Measurements from ENCODE around the gene DPEP3.

The DPEP3 gene

DNA sequence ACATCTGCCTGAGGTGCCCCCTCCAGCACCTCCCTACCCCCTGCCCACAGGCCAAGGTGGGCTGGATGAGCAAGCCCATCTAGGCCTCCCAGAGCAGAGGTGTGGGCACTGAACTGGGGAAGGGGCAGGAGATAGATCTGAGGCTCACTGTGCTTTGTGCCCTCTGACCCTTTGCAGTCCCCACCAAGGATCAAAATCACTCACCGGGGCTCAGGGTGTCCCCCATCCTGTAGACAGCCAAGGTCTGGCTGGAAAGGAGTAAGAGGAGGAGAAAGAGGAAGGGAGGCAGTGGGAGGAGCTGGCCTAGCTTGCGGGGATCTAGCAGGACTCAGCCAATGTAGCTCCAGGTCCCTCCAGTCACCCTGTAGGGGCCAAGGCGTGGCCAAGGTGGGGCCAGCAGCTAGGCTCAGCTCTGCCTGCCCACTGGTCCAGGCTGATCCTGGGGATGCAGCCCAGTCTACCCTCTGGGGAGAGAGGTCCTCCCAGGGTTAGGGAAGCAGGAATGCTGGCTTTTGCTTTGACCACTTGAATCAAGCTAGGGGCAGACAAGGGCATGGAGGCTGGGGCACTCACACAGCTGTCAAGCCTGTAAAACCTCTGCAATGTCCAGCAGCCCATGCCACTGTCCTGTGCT lies 13.6 kb downstream of the DPEP3 start:
- DNase-seq, result no peak

DNA sequence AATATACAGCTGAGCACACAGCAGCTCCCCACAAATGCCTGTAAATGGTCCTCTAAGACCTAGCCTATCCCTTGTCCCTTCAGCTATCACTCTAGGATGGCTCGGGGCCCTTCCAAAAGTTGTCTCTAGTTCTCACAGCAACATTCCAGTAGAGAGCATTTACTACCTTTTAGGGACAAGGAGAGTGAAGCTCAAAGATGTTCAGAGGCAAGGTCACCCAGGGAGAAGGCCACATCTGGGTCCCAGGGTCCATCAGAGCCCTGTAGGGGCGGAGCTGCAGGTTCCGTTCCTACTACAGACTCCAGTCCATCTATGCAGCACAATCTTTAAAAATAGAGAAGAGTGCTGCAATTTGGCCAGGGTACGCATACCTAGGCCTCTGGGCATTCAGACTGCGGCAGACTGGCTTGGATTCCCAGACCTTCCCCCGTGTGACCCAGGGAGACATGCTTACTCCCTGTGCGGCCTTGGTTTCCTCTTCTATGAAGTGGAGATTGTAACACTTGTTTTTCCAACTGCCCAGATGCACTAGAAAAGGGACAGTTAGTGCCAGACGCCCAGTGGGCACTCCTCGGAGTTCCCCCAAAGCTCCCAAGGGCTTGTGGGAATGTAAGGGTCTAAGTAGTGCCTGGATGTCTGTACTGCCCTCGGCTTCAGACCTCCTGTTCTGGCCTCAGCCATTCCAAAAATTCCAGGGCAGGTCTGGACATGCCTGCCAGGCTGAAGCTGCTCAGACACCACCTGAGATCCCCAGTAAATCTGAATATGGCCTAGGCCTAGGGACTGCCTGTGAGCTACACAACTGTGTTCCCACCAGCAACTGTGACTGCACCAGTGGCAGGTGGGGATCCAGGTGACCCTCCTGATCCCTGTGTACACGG lies 14.4 kb downstream of the DPEP3 start:
- no peak for DNase-seq

DNA sequence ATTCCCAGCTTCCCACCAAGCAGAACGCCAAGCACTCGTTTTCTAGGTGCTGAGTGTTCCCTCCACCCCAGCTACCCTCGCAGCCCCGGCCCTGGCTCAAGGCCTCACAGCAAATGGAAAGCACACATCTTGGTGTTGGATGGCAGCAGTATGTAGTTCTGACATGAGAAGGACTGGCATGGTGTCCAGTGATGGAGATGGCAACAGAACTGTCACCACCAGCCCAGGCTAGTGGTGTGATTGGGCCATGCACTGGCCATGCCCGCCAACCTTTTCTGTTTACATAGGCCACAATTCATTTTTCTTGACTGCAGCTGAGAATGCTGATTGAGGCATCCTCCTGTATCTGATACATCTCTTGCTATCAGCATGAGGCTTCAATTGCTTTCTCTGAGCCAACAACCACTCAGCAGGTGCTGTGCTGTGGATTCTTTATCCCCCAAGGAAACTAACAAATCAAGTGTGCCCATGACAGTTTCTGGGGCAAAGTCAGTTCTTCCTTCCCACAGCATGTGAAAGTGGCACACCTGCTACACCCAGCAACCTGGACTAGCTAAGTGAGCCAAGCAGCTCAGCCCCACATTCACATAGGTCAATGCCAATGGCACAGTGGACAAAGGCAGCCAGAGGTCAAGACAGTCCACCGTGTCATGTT lies 15.7 kb downstream of the DPEP3 start:
- no peak for DNase-seq

DNA sequence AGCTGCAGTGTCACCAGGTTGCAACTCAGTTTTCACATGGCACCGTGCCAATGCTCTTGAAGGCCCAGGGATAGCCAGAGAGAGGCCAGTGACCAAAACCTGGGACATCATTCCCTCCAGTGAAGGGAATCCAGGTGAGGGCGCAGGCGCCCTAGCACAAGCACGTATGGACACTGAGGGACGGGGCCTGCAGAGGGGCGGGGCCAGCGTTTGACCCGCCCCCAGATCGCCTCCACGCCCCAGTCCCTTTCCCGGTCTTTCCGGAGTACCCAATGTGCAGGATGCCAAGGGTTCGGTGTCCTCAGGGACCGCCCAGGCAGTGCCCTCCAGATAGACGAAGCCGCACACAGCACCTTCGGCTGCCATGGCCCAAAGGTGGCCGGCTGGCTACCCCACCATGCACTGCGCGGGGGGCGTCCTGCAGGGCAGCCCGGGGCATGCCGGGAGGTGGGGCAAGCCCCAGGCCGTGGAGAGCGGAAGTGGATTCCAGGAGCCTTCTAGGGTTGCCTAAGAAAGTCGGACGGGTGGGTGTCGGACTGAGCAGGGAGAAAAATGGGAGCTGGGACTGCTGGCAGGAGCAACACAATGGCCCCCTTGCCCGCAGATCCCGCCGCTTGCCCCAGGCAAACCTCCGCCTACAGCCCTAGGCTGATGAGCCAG lies 16.5 kb downstream of the DPEP3 start:
- DNase-seq, result no peak

DNA sequence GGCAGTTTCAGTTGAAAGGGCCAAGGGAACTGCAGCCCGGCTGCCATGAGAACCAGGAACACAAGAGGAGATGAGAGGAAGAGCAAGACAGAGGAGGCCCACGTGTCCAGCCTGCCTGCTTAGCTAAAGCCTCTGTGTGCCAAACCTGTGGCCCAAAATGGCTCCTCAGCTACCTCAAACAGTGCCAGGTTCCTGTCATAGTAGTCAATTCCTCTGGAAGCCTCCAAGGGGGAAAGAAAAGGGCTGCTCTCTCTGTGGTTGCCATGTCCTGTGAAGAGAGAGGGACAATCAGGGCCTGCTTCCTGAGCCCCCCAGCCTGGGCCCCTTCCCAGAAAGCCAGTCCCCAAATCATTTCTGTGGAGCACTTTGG lies 17.0 kb downstream of the DPEP3 start:
- DNase-seq, result no peak

DNA sequence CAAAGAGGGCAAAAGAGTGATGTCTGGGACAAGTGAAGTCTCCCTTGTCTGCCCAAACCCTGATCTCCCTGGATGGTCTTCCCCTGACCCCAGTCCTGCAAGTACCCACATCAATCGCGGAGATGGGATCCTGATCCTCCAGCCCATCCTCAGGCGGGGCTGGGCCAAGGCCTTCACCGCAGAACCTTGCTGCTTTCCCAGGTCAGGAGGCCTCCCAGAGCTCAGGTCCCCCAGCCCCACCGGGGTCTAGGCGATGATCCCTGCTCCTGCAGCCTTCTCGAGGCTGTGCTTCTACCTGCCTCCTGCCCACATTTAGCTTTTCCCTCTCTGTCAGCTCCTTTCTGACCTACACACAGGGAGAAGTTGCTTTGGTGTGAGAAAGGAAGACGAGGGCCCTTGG lies 18.2 kb downstream of the DPEP3 start:
- DNase-seq, result no peak

DNA sequence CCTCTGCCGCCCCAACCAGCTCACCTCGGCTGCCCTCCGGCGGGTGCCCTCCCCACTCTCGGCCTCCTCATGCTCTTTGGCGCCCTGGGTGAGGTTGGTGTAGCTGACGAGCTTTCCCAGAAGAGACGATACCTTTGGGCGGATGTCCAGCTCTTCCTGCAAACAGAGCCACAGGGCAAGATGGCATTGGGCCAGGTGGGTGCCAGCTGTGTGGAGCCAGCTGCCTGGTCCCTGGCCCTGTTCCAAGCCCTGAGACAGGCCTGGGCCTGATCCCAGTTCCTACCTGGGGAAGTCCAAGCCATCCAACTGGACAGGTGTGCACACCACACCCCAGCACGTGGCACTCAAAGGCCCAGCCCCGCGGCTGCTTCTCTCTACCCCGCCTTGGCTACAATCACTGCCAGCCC lies 18.7 kb downstream of the DPEP3 start:
- DNase-seq, result no peak

DNA sequence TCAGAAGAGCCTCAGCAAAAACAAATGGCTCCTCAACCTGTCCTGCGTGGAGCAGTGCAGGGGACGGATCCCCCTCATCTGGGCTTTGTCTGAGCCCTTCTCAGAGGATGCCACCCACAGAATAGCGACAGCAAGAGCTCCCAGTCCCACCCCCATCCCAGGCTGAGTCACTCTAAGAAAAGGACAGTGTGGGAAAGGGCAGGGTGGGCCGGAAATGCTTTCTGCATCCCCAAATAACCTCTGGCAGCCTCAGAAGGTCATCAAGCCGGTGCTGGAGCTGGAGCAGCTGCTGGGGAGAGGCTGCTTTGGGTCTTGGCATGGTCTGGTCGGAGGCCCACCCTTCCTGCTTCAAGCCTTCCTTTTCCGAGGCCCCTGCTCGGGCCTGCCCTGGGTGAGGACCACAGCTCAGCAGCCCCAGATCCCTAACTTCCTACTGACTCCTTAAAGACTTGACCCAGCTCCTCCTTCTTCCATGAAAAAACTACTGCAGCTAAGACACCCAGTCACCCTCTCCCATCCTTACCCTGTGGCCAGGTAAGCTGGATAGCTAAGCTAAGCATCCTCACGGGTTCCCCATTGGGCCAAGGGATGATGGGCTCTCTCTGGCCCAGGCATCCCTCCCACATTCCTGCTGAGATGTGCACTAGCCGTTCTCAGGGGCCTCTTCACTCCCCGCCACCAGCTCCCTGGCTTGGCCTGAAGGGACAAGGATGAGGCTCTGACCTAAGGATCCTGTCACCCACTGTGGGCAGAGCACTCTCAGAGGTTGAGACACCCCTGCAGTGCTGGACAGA lies 20.6 kb downstream of the DPEP3 start:
- DNase-seq, result no peak

DNA sequence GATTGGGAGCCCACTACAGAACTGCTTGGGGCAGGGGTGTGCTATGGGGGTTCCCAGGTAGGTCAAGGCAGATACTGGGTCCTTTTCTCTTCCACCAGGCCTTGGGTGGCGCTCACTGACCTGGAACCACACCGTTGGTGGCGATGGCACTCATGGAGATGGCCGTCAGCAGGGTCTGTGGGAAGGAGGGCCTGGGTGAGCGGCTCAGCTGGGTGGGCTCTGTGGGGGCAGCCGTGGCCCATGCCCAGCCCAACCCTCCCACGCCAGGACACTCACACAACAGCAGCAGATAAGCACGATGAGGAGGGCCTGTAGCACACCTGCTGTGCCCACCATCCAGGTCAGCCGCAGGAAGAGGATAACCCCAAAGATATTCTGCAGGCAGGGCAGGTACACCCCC lies 22.7 kb downstream of the DPEP3 start:
- no peak for DNase-seq

DNA sequence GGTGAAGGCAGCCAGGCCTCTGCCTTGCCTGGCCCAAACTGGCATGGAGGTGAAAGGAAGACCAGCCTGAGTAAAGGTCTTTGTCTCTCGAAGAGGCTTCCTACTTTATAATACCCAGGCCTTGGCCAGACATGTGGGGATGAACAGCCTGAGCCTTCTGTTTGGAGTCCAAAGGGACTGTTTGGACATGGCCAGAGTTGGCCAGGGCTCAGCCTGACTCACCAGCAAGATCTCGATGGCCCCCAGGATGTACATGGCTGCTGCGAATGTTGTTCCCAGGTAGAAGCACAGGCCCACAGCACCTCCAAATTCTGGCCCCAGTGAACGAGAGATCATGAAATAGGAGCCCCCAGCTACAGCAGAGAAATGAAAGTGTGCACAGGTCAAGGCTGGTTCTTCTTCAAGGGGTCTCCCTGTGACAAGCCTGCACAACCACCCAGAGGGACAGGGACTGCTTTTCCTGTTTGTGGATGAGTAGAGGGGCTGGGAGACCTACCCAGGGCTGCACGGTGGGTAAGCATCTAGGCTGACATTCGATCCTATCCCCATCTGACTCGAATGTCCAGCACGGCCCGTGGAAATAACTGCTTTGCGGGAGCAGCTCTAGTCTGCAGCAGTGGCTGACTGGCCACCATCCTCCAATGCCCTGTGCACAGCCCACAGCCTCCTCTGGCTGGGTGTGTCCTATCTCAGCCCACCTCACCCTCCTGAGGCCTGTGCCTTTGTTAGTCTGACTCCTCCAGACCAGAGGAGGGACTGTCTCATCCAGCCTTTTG lies 25.7 kb downstream of the DPEP3 start:
- no peak for DNase-seq

DNA sequence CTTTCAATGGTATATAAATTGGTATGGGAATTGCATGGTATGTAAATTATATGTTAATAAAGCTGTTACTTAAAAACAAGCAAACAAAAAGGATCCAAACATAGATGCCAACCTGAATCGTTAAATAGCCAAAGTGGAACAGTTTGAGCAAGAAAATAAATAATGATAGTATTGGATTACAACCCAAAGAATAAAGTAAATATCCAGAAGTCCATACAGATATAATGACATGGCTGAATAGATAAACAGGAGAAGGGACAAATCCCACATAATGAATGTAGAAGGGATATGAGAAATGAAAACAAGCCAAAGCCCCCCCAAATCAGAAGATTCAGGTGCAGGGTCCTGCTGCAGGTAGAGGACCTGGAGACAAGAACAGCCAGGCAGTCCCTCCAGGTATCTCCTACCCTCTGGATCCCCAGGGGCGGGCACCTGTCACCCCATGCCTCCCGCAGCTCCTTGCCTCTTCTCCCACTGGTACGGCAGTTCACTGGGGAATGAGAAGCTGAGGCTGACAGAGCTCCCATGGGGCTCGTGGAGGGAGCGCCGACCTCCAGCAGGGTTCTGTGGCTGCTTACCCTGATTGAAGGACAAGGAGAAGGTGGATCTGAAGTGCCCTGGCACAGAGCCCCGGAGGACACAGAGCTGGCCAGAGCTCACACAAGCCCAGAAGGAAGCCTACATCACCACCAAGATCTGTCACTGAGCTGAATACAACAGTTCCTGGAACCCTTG lies 26.5 kb downstream of the DPEP3 start:
- no peak for DNase-seq

DNA sequence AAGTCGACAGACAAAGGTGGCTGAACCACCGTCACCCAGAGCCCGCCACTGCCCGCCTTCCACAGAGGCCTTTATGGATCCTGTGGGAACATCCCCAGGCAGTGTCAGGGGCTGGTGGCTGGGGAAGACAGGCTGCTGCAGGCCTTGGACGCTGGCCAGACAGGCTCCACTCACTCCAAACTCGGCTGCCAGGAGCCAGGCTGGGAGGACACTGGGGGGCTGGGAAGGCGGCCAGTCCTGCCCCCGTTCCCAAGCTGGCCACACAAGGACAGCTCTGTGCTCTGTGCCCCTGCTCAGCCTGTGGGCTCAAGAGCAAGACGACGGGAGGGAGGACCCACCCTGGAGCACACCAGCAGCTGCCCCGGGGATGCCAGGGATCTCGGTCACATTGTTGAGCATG lies 28.8 kb downstream of the DPEP3 start:
- no peak for DNase-seq

DNA sequence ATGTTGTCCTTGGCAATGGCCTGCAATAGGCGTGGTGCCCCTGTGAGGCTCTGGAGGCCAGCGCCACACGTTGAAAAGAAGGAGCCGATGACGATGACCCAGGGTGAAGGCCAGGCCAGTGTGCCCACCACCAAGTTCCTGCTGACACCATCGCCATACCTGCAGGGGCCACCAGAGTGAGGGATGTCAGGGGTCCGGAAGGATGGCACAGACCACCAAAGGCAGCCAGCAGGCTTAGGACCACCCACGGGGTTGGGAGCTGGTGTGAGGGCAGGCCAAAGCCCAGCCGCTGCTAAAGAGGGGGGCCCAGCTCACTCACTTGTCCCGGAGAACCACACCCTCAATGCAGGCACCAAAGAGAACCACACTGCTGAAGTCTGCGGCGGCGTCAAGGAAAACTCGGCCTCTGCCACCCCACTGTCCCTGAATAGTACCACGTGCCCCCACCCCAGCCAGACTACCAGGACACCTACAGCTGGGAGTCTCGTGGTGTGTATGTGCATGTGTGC lies 29.9 kb downstream of the DPEP3 start:
- DNase-seq, result no peak

DNA sequence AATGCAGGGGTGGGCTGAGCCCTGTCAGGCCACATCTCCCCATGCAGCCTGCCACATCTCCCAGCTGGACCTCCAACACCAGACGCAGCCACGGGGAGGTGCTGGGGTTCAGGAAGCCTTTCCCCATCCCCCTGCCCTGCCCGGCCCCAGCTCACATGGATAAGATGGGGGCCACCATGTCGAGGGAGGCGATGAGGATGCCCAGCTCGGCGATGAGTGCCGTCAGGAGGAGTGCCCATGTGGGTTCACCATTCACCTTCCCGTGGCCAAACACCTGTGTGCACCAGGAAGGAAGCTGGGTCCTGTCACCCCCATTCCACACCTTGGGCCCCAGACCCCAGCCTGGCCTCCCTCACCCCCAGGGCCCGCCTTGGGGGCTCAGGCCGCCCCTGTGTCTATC lies 30.7 kb downstream of the DPEP3 start:
- no peak for DNase-seq

DNA sequence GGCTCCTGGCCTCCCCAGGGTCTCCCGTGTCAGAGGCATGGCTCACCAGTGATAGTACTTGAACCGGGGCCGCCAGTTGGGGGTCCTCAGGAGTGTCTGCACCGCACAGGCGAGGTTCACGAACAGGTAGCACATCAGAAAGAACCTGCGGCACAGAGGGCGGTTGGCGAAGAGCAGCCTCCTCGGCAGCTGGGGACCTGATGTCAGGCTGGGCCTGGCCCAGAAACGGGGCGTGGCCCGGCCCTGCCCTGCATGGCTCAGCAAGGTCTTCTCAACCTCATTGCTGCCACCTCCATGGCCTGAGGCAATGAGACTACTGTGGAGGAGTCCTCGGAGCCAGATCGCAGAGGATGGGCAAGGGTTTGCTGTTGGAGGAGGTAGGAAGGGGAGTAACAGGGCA lies 32.3 kb downstream of the DPEP3 start:
- DNase-seq, result no peak

DNA sequence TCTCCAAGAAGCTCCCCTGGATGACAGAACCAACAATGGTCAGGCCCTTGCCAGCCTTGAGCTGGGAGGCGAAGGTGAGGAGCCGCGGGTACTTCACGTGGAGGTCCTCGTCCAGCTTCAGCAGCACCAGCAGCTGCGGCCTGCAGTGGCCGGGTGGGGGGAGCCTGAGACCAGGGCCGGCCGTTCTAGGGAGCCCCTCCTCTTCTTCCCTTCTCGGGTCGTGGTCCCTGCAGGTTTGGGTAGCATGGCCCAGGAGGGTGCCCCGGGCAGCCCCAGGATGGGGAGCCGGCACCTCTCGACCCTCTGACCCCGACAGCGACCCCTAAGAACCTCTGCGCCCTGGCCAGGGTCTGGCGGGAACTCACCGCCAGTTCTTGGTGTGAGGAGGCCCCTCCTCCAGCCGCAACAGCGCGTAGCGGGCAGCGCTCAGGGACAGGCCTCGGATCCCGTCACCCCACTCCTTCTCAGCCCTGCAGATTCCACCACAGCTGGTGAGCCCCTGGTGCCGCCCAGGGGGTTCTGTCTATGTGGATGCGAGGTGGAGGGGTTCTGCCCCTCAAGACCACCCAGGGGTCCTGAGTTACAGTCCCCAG lies 33.2 kb downstream of the DPEP3 start:
- no peak for DNase-seq

DNA sequence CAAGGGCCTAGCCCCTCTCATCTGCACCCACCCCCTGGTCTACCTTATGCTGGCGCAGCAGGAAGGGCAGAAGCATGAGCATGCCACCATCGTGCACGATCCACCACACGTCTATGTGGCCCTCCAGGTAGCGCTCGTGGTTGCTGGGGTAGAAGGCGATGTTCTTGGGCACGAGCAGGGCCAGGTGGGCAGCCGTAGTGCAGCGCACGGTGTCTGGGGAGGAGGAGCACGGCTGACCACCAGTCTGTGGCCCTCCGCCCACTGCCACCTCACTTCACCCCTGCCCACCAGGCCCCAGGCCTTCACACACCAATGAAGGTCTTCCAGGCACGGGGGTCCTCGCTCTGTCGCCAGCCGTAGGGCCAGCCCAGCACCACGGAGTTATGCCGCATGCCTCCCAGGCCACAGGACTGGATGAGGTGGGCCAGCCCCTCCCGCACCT lies 34.1 kb downstream of the DPEP3 start:
- no peak for DNase-seq

DNA sequence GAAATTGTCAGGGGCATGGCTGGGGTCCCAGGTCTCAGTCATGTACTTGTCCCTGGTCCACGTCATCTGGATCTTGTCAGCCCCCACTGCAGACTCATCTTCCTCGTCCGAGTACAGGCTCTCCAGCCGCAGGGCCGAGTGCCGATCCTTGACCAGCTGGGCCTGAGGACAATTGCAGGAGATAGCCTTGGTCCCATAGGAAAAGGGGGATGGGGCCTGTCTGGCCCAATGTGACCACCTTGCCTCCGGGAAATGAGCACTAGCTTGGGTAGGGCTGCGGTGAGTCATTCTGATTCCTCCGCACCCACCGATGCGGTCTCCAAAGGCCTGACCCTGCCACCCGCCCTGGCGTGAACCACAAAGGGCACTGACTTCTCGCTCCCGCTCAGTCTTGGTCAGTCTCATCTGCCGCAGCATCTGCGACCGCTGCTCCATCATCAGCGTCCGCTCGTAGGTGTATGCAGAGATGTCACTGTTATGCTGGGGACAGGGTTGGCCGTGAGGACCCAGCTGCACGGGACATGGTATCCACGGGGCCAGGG lies 34.8 kb downstream of the DPEP3 start:
- no peak for DNase-seq

DNA sequence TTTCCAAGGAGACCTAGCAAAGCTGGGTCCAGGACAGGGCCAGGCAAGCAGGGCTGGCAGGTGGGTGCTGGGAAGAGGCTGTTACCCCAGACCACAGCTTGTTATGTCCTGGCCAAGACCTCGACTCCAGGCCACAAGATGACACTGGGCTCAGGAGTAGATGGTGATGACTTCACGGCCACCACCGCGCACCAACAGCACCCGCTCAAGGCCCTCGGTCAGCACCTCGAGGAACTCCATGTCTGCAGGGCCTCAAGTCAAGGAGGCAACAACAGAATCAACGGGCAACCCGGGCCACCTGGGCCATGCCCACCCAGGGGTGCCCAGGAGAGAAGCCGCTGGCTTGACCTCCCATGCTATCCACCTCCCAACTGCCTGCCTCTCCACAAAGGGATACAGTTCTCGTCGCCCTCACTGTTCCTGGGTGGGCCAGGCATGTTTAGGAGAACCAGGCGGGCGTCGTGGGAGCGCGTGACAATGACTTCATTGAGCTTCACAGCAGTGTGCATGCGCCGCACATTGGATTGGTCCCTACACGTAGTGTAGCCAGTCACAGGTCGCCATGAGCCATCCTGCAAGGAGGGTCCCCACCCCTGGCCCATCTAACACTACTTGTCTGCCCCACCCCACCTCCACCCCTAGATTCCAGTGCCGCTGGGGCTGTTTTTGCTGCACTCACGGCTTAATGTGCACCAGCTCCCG lies 35.5 kb downstream of the DPEP3 start:
- DNase-seq, result no peak

Measured in NCI-H446 treated with DMSO at 0.1 percent for 48 hours (cell line).